ENCODE data around the gene C13orf42. TPM values are rescaled to one million over a fixed set of nuclear protein-coding genes. Genes with fewer than 3 reads are reported as not detected.

C13orf42 gene
- total RNA-seq, 4 donors from 2014 or later = 0.10 TPM; not detected in 3

GRCh38 chr13:51148223-51148951 lies 37.3 kb upstream of the C13orf42 start:
- intact Hi-C loops (cut with DNase I; ENCODE audit: low total_unique reads) = no loop called here
- WGBS, 2 donors = 73 to 82% methylated on average over 16 to 18 of the region's 18 CpGs
- TF ChIP-seq POLR2A (IDR thresholded peaks at IDR 0.05) = no peak
- no peak for TF ChIP-seq CTCF (IDR thresholded peaks at IDR 0.05)
- H3K4me3 ChIP-seq (ENCODE audit: low read depth, poor library complexity, severe bottlenecking) = no peak overlapping the region
- no peak for DNase-seq (ENCODE audit: low spot score in 2 of 2)

GRCh38 chr13:51147732-51148131 lies 36.7 kb upstream of the C13orf42 start:
- TF ChIP-seq POLR2A (IDR thresholded peaks at IDR 0.05) (no peak), CTCF (IDR thresholded peaks at IDR 0.05) (no peak)

GRCh38 chr13:51146667-51147066 lies 35.6 kb upstream of the C13orf42 start:
- intact Hi-C loops (cut with DNase I; ENCODE audit: low total_unique reads) = no loop called here
- WGBS, 2 donors = 91 to 100% methylated on average over 1 of the region's 1 CpG

More at GRCh38 chr13:51147732-51148131, 36.7 kb upstream of the C13orf42 start:
- 59 to 71% methylated on average over 7 of the region's 7 CpGs for WGBS, 2 donors
- H3K4me3 ChIP-seq (ENCODE audit: low read depth, poor library complexity, severe bottlenecking) = no peak overlapping the region
- no peak for DNase-seq (ENCODE audit: low spot score in 2 of 2)
- intact Hi-C loops (cut with DNase I; ENCODE audit: low total_unique reads) = no loop called here

GRCh38 chr13:51137250-51137649 lies 26.2 kb upstream of the C13orf42 start:
- no peak for DNase-seq (ENCODE audit: low spot score in 2 of 2)
- 63 to 69% methylated on average over 4 of the region's 4 CpGs for WGBS, 2 donors
- intact Hi-C loops (cut with DNase I; ENCODE audit: low total_unique reads) = no loop called here
- H3K4me3 ChIP-seq (ENCODE audit: low read depth, poor library complexity, severe bottlenecking) = no peak overlapping the region
- TF ChIP-seq POLR2A (IDR thresholded peaks at IDR 0.05) (no peak), CTCF (IDR thresholded peaks at IDR 0.05) (no peak)

More at GRCh38 chr13:51146667-51147066, 35.6 kb upstream of the C13orf42 start:
- no peak for TF ChIP-seq POLR2A (IDR thresholded peaks at IDR 0.05)
- no peak for TF ChIP-seq CTCF (IDR thresholded peaks at IDR 0.05)
- DNase-seq (ENCODE audit: low spot score in 2 of 2) = no peak
- no peak overlapping the region for H3K4me3 ChIP-seq (ENCODE audit: low read depth, poor library complexity, severe bottlenecking)

GRCh38 chr13:51136276-51136980 lies 25.4 kb upstream of the C13orf42 start:
- TF ChIP-seq POLR2A (IDR thresholded peaks at IDR 0.05) = no peak
- no peak for TF ChIP-seq CTCF (IDR thresholded peaks at IDR 0.05)
- DNase-seq (ENCODE audit: low spot score in 2 of 2) = no peak
- intact Hi-C loops (cut with DNase I; ENCODE audit: low total_unique reads) = no loop called here
- no peak overlapping the region for H3K4me3 ChIP-seq (ENCODE audit: low read depth, poor library complexity, severe bottlenecking)
- 78 to 79% methylated on average over 10 of the region's 10 CpGs for WGBS, 2 donors
